DMS153 treated with DMSO at 0.1 percent for 48 hours (cell line): ENCODE data around the gene CUL5.

ENCODE experiments used
- DNase-seq: peaks from one replicate; lab custom pipeline; 2025; ENCODE audit not compliant: unreplicated experiment; lab: John Stamatoyannopoulos, UW

CUL5 gene

DNA sequence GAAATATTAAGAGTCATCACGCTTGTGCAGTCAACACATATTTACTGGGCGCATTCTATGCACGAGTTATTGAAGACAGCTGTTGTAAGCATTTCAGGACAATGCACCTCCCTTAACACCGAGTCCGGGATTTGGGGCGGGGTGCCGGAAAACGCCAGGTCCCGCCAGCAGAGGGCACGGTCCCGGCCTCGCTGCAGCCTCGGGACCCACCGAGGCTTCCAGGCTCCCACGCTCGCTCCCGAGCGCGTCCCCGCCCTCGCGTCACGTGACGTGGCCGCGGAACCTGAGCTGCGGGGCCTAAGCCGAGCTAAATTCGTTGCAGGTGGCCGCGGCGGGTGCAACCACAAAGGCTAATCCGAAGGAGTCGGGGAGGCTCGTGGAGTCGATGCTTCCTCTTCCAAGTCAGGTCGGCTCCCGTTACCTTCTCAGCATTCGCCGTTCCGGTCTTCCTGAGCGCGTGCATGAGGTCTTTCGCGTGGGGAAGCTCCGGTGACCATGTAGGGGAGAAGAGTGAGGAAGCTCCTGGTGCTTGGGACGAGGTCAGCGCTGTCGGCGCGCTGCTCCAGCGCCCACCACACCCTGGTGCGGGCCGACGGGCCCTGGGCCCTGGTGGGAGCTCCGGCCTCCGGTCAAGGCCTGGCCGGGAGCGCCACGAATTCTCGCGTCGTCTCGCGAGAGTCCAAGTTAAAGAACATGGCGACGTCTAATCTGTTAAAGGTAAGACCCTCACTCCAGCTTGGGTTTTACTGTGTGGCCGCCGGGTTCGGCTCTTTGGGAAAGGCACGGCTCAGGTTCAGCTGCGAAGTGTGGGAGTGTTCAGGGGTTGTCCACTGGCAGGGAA lies at the start of gene CUL5:
Gene CUL5, plus strand, starts transcription at position 243 of the 841 bp plus-strand sequence. Its CDS starts 451 bp downstream, at position 694.
- peak; percentile 75 for DNase-seq

DNA sequence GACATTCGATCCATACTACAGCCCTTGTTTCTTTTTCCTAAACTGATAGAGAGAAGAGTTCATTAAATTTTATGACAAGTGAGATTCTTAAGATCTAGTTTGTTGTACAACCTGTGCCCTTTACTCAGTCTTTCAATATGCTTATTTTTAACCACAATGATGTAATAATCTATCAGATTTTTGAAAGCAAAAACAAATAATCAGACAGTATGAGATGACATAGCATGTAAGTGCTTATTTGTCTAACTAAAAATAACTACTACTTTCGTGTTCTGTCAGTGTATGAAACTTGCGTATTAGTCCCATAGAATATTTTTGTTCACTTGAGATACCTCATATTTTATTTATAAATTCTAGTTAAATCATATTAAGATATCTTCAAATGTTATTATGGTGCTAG lies 47.2 kb upstream of the CUL5 start:
- DNase-seq: no peak

DNA sequence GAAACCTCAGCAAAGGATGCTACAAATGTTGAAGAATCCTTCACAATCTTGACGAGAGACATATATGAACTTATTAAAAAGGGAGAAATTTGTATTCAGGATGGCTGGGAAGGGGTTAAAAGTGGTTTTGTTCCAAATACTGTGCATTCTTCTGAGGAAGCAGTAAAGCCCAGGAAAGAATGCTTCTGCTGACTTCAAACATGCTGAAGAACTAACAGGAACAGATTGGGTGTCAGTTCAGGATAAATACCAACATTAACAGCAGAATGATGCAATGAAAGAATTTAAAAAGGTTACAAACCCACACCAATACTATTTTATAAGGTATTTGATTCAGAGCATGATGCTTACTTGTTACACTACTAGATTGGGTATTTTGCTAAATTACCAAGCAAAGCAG lies 46.5 kb upstream of the CUL5 start:
- DNase-seq: no peak

GRCh38 chr11:107963091-107963490 lies 45.6 kb upstream of the CUL5 start:
- no peak for DNase-seq

GRCh38 chr11:107969219-107969618 lies 39.5 kb upstream of the CUL5 start:
- no peak for DNase-seq

DNA sequence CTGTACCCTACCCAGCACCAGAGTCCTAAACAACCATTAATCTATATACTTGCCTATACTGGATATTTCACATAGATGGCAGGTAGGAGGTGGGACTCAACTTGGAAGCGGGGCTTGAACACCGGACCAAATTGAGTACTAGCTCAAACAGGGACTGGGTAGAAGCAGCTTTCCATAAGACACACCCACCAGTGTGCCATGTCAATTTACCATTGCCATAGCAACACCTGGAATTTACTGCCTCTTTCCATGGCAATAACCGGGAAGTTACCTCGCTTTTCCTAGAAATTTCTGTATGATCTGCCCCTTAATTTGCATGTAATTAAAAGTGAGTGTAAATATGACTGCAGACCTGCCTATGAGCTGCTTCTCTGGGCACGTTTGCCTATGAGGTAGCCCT lies 38.6 kb upstream of the CUL5 start:
- no peak for DNase-seq

GRCh38 chr11:107973641-107974040 lies 35.1 kb upstream of the CUL5 start:
- DNase-seq: no peak

- no peak for DNase-seq
Measured at GRCh38 chr11:107988397-107989158, 20.1 kb upstream of the CUL5 start.

DNA sequence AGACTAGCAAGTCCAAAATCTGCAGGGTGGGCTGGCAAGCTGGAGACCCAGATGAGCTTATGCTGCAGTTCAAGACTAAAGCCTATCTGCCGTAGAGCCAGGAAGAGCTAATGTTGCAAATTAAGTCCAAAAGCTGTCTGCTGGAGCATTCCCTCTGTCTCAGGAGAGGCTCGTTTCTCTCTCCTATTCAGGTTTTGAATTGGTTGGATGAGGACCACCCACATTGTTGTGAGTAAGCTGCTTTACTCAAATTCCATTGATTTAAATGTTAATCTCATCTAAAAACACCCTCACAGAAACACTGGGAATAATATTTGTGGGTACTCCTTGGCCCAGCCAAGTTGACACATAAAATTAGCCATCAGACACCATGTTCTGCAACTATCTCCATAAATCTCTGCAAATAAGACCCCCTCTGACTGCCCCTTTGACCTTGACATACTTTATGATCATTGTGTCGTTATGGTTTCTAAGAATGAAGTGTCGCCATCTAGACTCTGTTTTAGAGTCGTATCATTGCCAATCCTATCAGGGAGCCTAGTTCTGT lies 16.8 kb upstream of the CUL5 start:
- DNase-seq: no peak

GRCh38 chr11:107996006-107996776 lies 12.5 kb upstream of the CUL5 start:
- DNase-seq: no peak

- DNase-seq: no peak
Measured at GRCh38 chr11:107998761-107999160, 9.9 kb upstream of the CUL5 start.

GRCh38 chr11:107999759-108000455 lies 8.8 kb upstream of the CUL5 start:
- no peak for DNase-seq

DNA sequence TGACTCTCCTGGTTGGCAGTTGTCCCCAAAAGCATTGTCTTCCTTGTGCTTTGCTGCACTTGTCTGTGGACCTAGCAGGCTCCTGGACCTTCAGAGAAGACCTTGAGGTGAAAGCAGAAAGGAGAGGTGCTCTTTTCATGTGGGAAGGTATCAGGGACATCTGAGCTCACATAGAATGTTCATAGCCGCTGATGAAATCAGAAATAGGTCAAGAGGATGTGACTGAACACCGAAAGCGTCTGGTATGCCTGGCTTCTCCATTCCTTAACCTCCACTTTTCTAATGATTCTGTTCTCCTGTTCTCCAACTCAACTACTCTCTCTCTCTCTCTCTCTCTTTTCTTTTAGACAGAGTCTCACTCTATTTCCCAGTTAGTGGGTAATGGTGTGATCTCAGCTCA lies 6.2 kb upstream of the CUL5 start:
- no peak for DNase-seq

DNA sequence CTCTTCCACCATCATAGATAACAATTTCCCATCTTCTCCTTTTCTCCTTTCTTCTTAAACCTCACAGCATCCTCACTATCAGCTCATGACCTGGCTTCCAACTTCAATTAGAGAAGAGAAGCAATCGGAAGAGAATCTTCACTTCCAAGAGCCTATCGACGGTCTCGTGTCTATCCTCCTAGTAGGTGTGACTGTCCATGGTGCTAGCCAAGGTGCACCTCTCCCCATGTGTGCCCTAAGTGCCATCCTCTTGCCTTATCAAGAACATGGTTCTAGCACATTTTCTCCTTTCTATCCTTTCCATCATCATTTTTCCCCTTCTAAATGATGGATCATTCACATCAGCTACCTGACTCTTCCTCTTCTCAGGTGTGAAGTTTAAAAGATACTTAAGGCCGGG lies 5.1 kb upstream of the CUL5 start:
- no peak for DNase-seq

- no peak for DNase-seq
Measured at GRCh38 chr11:108007819-108008218, 879 bp upstream of the CUL5 start.

DNA sequence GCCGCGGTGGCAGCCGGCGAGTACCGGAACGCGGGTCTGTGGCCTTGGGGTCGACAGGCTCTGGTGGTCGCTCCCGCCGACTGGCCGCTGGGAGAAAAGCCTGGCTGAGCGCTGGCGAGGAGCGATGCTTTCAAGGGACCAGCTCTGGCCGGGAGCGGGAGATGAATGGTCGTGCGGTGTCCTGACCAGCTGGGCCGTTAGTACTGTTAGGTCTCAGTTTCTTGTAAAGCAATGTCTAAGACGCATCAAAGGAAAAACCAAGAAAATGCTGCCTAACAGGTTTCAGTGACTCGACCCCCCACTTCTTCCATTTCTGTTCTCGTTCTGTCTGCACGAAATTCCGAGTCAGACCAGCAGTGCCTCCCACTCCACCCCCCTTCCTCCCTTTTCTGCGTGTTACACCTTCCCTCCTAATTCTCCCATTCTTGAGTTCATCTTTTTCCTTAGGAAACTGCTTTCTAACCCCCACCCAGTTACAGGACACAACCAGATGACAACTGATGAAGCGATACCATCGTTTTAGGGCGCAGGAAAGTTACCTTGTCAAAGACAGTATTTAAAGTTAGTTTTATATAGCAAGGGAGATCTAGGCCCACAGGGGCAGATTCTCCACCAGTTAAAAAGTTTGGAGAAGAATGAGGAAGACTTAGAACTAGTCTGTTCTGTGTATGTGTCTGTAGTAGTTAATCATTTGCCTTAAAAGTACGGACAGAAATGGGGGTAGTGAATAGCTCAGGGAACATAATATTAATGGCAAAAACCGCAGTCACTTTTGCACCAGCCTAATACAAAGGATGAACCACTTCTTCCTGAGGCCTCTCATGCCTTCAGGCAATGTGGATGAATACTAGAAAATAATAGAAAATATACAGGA lies 1.0 kb downstream of the CUL5 start:
- no peak for DNase-seq

DNA sequence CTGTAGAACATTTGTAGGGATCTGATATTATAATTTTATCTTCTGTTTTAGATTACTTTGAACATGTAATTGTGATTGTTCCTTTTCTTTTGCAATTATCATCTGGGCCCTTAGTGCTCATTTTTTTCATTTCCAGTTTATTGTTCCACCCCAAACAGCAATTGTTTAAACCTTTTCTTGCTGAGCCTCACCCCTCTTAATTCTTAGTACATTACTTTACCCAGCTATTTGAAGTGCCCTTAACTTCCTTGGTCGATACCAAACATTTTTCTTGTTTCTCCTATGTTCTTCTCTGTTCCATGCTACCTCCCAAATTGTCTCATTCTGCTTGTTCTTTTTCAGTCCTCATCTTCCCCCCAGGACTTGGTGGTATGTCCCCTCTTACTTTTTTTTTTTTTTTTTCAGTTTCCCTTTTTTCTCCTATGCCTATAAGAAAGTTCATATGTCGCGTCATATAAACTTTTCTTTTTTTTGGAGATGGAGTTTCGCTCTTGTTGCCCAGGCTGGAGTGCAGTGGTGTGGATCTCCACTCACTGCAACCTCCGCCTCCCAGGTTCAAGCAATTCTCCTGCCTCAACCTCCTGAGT lies 3.5 kb downstream of the CUL5 start:
- DNase-seq: no peak

GRCh38 chr11:108016647-108017046 lies 7.9 kb downstream of the CUL5 start:
- no peak for DNase-seq

GRCh38 chr11:108018708-108019107 lies 10.0 kb downstream of the CUL5 start:
- no peak for DNase-seq
